ENCODE data around the gene VPS35.

The VPS35 gene

DNA sequence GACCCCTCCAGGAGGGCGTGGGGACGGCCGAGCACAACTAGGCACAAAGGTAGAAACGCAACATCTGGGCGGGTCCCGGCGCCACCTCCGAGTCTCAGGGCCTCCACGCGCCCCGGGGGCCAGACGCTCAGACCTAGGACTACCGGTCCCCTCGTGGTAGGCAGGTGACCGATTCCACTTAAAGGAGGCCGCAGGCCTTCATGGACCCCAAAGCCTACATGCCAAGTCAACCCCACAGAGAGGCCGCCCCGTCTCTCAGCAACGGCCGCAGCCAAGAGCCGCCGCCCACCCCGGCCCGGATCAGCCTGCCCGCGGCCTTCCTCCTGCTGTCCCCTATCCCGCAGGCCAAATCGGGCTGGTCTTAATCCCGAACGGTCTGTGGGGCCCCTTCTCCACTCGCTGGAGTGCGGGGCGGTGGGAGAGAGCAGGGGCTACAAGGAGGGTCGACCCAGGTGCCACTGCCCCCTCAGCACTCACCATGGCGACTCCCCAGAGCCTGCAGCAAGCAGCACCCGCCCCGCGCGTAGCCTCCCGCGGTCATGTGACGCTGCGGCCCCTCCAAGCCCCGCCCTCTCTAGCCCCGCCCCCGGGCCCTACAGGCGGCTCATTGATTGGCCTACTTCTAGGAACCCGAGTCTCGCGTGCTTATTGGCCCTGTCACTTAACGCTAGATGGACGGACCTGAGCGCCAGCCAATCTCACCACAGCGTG, at the start of gene VPS35:
Gene VPS35, minus strand, starts transcription at position 525 of the 711 bp plus-strand sequence. Its CDS starts 45 bp downstream, at position 480.
- Histone ChIP-seq H3K36me3 (replicated peaks) (no peaks in the 10 kb centered on the region), H3K27me3 (replicated peaks) (no peaks in the 10 kb centered on the region), H3K4me3 (ENCODE audit: low read depth, low read length) (peak within 1 kb of the TSS; percentile 94), H3K27ac (peak within 1 kb of the TSS; percentile 96)
- TF ChIP-seq CTCF (IDR thresholded peaks at IDR 0.05; ENCODE audit: low read depth, low read length, missing control alignments): no peak
- DNase-seq: peak; percentile 99
- in situ Hi-C loops (cut with HindIII; ENCODE audit: low pct_ligation_motif_present, low sequenced_read_pairs): no loop called here

GRCh38 chr16:46737621-46738214, 48.7 kb upstream of the VPS35 start:
- in situ Hi-C loops (cut with HindIII; ENCODE audit: low pct_ligation_motif_present, low sequenced_read_pairs): no loop called here
- Histone ChIP-seq H3K27me3 (replicated peaks) (no peaks in the 10 kb centered on the region), H3K36me3 (replicated peaks) (no peaks in the 10 kb centered on the region), H3K27ac (no peak overlapping the region), H3K4me3 (ENCODE audit: low read depth, low read length) (no peak overlapping the region)
- no peak for DNase-seq
- no peak for TF ChIP-seq CTCF (IDR thresholded peaks at IDR 0.05; ENCODE audit: low read depth, low read length, missing control alignments)

DNA sequence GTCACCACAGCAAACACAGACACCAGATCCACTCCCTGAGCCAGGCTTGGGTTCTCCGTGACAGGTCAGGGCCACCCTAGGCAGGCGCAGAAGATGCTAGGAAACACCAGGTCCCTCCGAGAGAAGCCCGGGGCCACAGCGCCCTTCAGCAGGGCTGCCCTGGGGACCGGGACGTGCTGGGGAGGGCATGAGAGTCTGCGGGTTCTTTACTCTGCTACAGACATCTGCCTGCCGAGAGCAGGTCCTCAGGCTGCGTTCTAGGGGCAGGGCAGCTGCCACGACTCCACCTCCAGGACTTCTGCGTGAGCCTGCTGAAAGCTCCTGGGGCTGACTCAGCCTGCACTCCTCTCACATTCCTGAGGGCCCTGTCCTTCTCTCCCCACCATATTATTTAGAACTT, 47.7 kb upstream of the VPS35 start:
- in situ Hi-C loops (cut with HindIII; ENCODE audit: low pct_ligation_motif_present, low sequenced_read_pairs): no loop called here
- no peaks in the 10 kb centered on the region for H3K27me3 ChIP-seq (replicated peaks)
- H3K4me3 ChIP-seq (ENCODE audit: low read depth, low read length): no peak overlapping the region
- no peak for TF ChIP-seq CTCF (IDR thresholded peaks at IDR 0.05; ENCODE audit: low read depth, low read length, missing control alignments)
- no peak overlapping the region for H3K27ac ChIP-seq
- no peak for DNase-seq
- H3K36me3 ChIP-seq (replicated peaks): no peaks in the 10 kb centered on the region

- no peak for DNase-seq
- in situ Hi-C loops (cut with HindIII; ENCODE audit: low pct_ligation_motif_present, low sequenced_read_pairs): no loop called here
- Histone ChIP-seq H3K36me3 (replicated peaks) (no peaks in the 10 kb centered on the region), H3K4me3 (ENCODE audit: low read depth, low read length) (no peak overlapping the region), H3K27ac (no peak overlapping the region), H3K27me3 (replicated peaks) (no peaks in the 10 kb centered on the region)
- TF ChIP-seq CTCF (IDR thresholded peaks at IDR 0.05; ENCODE audit: low read depth, low read length, missing control alignments): no peak
Measured at GRCh38 chr16:46733319-46733830, 44.4 kb upstream of the VPS35 start.

GRCh38 chr16:46732561-46732960, 43.6 kb upstream of the VPS35 start:
- in situ Hi-C loops (cut with HindIII; ENCODE audit: low pct_ligation_motif_present, low sequenced_read_pairs): no loop called here
- no peak overlapping the region for H3K27ac ChIP-seq
- TF ChIP-seq CTCF (IDR thresholded peaks at IDR 0.05; ENCODE audit: low read depth, low read length, missing control alignments): no peak
- no peaks in the 10 kb centered on the region for H3K36me3 ChIP-seq (replicated peaks)
- no peak overlapping the region for H3K4me3 ChIP-seq (ENCODE audit: low read depth, low read length)
- H3K27me3 ChIP-seq (replicated peaks): no peaks in the 10 kb centered on the region
- DNase-seq: no peak
